Muscle of leg (tissue), 11 donors: Measurements from ENCODE around the gene SDK2. TPM values are rescaled to one million over a fixed set of nuclear protein-coding genes. Genes with fewer than 3 reads are reported as not detected.
A peak's percentile ranks its signal among the peaks of the same experiment; 100 is the strongest.

ENCODE experiments used
- DNase-seq: peaks from one replicate; pipeline ENCODE4 v3.0.0; 2013
- H3K27ac ChIP-seq: one replicate; pipeline ENCODE4 v1.5.1; 2013; ENCODE audit warnings: mild to moderate bottlenecking, low read length, control low read depth
- H3K27me3 ChIP-seq: one replicate; pipeline ENCODE4 v1.6.1; 2013; ENCODE audit warnings: low read length; ENCODE audit not compliant: control insufficient read depth, insufficient read depth
- H3K36me3 ChIP-seq: one replicate; pipeline ENCODE4 v1.6.1; 2013; ENCODE audit warnings: low read length; ENCODE audit not compliant: control insufficient read depth, insufficient read depth
- H3K4me1 ChIP-seq: one replicate; pipeline ENCODE4 v1.6.1; 2013; ENCODE audit warnings: low read length; ENCODE audit not compliant: control insufficient read depth, insufficient read depth
- H3K4me3 ChIP-seq: one replicate; pipeline ENCODE4 v1.5.1; 2013; ENCODE audit warnings: low read length, control low read depth
- H3K9me3 ChIP-seq: replicated peaks from 2 replicates; pipeline ENCODE4 v1.6.1; 2013; ENCODE audit warnings: low read depth, low read length; ENCODE audit not compliant: control insufficient read depth
- WGBS: methylation state at CpG from one replicate; pipeline ENCODE4 v1.1.5; 2013; ENCODE audit warnings: missing lambda C conversion rate; ENCODE audit not compliant: insufficient coverage; 5-methylcytosine and 5-hydroxymethylcytosine counted together
- polyA plus RNA-seq, 8 donors: library from polyadenylated mRNA; unstranded; fragments of 120-200 nt; gene quantifications; one replicate each; pipeline versions ENCODE4 v1.2.1 to v1.2.3, GENCODE V29; 2013; ENCODE audit warnings: inconsistent platforms in 1 of 8, low replicate concordance in 1 of 8; ENCODE audit not compliant: insufficient read length in 8 of 8, insufficient read depth in 1 of 8
- total RNA-seq: library from RNA; stranded (reverse); fragments of 120-200 nt; gene quantifications from one replicate; pipeline ENCODE4 v1.2.4, GENCODE V29; 2013

SDK2 gene
- total and polyA plus RNA-seq, 9 donors: 18.2 to 40.6 (median 25.8) TPM

DNA sequence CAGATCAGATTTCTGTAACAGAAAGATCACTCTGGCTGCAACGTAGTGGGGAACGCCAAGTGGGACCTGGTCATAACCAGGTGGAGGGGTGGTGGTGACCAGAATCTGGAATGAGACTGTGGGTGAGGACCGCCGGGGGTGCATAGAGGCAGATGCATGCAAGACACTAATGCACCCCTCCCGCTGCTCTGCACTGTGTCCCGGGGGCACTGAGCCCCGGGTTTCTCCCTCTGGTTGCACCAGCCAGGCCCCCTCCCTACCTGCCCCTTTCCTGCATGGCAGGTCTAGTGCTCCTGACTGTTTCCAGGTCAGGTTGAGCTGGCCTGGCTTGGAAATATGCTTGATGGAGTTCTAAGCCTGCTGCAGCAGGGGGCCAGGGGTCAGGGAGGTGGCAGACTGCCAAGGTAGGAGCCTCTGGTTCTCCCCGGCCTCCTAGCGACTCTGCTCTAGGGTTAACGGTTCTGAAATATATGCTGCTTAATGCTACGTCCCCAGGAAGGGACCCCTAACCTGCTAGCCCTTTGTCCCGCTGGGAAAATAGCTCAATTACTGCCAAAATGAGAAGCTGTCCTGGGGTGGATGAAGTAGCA, 94.3 kb downstream of the SDK2 start:
- DNase-seq: no peak
- Histone ChIP-seq H3K9me3 (no peaks in the 10 kb centered on the region), H3K36me3 (no peaks in the 10 kb centered on the region), H3K4me3 (no peak overlapping the region), H3K27ac (no peak overlapping the region), H3K4me1 (peaks cover 38% of the 10 kb centered on the region), H3K27me3 (no peaks in the 10 kb centered on the region)
- 50% methylated on average over 9 of the region's 12 CpGs for WGBS

DNA sequence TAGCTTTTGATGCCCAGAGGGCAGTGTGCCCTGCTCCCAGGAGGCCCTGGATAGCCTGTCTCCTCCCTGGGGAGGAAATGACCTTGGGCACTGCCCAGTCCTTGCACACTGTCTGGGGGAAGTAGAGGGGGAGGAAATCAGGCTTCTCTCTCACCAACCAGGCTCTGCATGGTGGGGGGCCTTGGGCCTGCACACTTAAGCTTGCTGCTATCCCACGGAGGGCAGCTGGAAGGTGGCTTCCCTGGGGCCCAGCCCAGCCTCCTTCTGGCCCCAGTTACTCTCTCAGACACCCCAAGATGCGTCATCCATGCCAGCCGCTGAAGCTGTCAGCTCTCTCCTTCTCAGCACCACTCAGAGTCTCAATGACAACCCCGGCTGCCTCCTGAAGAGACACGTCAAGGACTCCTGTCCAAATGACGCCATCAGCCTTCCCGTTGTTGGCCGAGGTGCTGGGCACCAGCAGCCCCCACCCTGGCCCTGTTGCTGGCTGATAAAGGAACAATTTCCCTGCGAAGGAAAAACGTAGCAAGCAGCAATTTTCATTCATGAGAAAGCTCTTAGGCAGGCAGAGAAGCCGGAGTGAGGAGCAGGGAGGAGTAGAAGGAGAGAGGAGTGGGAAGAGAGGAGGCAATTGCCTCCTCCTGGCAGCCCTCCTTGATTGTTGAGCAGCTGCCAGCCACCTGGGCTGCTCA, 95.5 kb downstream of the SDK2 start:
- Histone ChIP-seq H3K27ac (no peak overlapping the region), H3K4me1 (peaks cover 38% of the 10 kb centered on the region), H3K27me3 (no peaks in the 10 kb centered on the region), H3K9me3 (no peaks in the 10 kb centered on the region), H3K36me3 (no peaks in the 10 kb centered on the region), H3K4me3 (no peak overlapping the region)
- 50% methylated on average over 10 of the region's 11 CpGs for WGBS
- no peak for DNase-seq

DNA sequence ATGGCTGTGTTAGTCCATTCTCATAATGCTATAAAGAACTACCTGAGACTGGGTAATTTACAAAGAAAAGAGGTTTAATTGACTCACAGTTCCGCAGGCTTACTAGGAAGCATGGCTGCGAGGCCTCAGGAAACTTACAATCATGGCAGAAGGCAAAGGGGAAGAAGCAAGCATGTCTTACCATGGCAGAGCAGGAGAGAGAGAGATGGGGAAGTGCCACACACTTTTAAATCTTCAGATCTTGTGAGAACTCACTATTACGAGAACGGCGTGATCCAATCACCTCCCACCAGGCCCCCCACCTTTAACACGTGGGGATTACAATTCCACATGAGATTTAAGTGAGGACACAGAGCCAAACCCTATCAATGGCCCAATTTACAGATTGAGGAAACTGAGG, 96.5 kb downstream of the SDK2 start:
- Histone ChIP-seq H3K4me3 (no peak overlapping the region), H3K36me3 (no peaks in the 10 kb centered on the region), H3K4me1 (peaks cover 37% of the 10 kb centered on the region), H3K27me3 (no peaks in the 10 kb centered on the region), H3K9me3 (no peaks in the 10 kb centered on the region), H3K27ac (no peak overlapping the region)
- 92% methylated on average over 2 of the region's 6 CpGs for WGBS
- DNase-seq: no peak

DNA sequence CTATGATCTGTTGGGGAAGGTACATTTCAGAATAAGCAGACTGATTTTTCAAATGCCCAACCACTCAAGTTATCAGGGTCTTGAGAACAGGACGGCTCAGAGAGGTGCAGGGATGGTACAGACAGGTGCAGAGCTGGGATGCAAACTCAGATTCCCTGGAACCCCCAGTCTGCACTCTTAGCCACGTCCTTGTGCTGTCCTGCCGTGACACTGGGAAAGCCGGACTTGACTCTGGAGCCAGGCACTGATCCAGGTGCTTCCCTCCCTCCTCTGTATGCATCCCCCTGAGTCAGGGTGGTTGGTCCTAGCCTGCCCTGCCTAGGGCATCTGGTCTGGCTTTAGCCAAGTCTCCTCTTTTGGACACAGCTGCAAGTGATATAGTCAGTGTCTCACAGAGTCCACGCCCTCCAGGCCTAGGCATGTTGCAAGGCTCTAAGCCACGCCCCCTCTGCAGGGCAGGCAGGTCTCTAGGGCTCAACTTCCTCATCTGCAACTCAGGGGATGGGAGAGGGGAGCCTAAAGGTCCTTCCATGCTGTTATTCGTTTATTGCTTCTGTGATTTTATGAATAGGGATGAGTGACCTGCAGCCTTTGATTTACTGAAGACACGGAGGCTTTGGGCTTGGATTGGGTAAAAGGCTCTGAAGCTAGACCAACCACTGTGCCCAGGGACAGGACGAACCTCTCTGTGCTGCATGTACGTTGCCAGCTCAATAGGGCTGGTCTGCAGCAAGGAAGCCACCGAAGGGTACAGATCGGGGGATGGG, 97.3 kb downstream of the SDK2 start:
- Histone ChIP-seq H3K4me1 (peaks cover 35% of the 10 kb centered on the region), H3K36me3 (no peaks in the 10 kb centered on the region), H3K27me3 (no peaks in the 10 kb centered on the region), H3K27ac (no peak overlapping the region), H3K4me3 (no peak overlapping the region), H3K9me3 (no peaks in the 10 kb centered on the region)
- peak; percentile 42 for DNase-seq
- 63% methylated on average over 10 of the region's 12 CpGs for WGBS

DNA sequence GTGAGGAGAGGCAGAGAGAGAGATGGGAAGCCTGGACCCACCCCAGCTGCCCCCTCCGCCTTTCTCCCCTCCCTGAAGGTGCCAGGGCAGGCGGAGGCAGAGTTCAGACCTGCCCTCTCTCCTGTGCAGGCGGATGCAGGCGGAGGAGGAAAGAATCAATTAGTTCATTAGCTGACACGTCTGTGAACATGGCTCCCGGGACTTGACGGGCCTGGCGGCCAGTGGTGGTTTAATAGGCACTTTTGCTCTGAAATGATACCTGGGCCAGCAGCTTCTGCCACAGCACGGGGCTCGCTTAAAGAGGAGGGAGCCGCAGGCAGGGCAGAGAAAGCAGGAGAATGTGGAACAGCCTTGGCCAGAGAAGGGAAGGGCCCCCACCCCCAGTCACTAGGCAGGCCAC, 98.1 kb downstream of the SDK2 start:
- WGBS: 71% methylated on average over 9 of the region's 11 CpGs
- H3K4me1 ChIP-seq: peaks cover 38% of the 10 kb centered on the region
- no peak overlapping the region for H3K27ac ChIP-seq
- H3K36me3 ChIP-seq: no peaks in the 10 kb centered on the region
- H3K4me3 ChIP-seq: no peak overlapping the region
- no peaks in the 10 kb centered on the region for H3K27me3 ChIP-seq
- no peak for DNase-seq
- H3K9me3 ChIP-seq: no peaks in the 10 kb centered on the region

DNA sequence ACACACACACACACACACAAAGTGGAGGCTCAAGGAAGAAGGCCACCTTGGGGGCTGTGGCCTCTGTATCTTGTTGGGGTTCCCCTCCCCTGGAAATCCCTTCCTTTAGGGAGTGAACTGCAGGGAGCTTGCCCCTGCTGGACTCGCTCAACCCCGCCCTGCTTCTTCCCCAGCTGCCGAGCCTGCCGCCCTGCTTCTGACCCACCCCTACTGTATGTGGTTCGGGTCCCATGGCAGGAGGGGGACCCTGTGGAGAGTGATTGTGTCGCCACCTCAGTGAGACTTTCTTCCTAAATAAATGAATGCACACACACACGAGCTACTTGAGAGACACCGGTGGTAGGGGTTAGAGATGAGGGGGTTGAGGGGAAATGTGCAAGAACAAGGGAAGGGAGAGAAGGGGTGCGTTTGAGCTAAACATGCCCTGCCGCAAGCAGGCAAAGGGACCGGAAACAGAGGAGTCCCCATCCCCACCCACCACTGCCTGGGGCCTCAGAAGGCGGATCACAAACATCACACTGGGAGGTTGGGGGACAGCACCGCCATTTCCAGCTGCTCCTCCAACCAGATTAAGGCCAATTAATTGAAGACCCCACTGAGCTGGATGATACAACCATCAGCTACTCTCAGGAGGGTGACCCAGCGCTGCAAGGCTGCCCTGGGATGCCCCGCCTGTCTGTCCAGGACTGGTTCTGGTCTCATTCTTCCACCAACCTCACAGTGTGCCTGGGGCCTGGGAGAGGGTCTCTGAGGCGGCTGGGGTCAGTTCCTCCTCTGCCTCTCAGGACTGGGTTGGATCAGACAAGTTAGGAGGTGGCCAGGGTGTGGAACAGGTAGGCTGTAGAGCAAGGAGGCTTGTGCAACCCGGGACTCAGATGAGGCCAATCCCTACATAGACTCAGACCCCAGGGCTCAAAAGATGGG, 98.9 kb downstream of the SDK2 start:
- peaks cover 39% of the 10 kb centered on the region for H3K4me1 ChIP-seq
- no peaks in the 10 kb centered on the region for H3K27me3 ChIP-seq
- WGBS: 71% methylated on average over 1 of the region's 17 CpGs
- H3K27ac ChIP-seq: no peak overlapping the region
- no peaks in the 10 kb centered on the region for H3K9me3 ChIP-seq
- H3K36me3 ChIP-seq: no peaks in the 10 kb centered on the region
- no peak overlapping the region for H3K4me3 ChIP-seq
- no peak for DNase-seq

DNA sequence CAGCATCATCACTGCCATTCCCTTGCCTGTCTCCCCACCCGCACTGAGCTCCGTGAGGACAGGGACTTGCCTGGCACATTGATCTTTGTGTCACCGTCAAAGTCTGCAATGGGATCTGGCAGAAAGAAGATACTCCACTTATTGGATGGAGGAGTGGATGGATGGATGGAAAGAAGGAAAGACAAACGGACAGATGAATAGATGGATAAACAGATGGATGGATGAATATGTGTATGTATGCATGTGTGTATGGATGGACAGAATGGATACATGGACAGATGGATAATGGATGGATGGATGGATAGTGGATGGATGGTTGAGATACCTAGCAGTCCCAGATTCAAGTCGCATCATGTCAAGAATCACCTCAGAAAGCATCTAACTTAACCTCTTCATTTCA, 99.9 kb downstream of the SDK2 start:
- H3K27me3 ChIP-seq: no peaks in the 10 kb centered on the region
- no peak overlapping the region for H3K4me3 ChIP-seq
- 84% methylated on average over 3 of the region's 5 CpGs for WGBS
- H3K9me3 ChIP-seq: no peaks in the 10 kb centered on the region
- no peaks in the 10 kb centered on the region for H3K36me3 ChIP-seq
- no peak for DNase-seq
- H3K27ac ChIP-seq: no peak overlapping the region
- H3K4me1 ChIP-seq: peaks cover 31% of the 10 kb centered on the region

DNA sequence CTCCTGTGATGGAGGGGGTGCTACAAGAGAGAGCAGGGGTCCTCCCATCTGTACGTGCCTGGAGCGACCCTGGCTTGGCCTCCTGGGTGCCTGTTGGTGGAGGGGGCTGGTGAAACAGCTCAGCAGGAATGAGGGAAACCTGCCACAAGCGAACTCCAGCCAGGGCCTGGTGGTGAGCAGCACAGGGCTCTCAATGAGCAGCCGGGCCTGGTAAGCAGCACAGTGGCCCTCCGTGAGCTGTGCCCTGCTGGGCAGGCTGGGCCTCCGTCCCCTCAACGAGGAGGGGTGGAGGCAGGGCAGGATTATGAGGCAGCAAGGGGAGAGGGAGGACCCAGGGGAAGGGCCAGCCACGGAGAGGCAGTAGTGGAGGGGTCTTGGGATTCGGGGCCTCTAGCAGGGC, 101.9 kb downstream of the SDK2 start:
- 52% methylated on average over 6 of the region's 9 CpGs for WGBS
- Histone ChIP-seq H3K9me3 (no peaks in the 10 kb centered on the region), H3K27me3 (no peaks in the 10 kb centered on the region), H3K4me1 (peaks cover 19% of the 10 kb centered on the region), H3K4me3 (no peak overlapping the region), H3K27ac (no peak overlapping the region), H3K36me3 (no peaks in the 10 kb centered on the region)
- DNase-seq: no peak

DNA sequence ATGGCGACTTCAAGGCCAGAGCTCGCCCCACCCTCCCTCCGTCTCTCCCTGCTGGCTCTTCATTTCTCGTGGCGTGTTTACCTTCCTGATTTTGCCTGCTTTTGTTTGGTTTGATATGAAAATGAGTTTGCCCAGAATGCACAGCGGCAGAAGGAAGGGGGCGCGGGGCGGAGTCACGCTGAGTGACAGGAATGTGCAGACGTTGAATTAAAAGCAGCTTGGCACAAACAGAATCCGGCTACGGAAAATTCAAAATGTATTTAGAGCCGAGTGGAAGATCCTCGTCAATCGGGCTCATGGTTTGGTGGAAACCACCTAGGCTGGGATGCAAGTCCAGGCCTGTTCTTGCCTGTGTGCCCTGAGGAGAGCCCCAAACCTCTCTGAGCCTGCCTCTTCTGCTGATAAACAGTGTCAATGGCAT, 102.7 kb downstream of the SDK2 start:
- DNase-seq: no peak
- H3K4me3 ChIP-seq: no peak overlapping the region
- H3K27ac ChIP-seq: no peak overlapping the region
- no peaks in the 10 kb centered on the region for H3K9me3 ChIP-seq
- WGBS: 79% methylated on average over 12 of the region's 16 CpGs
- no peaks in the 10 kb centered on the region for H3K27me3 ChIP-seq
- H3K36me3 ChIP-seq: no peaks in the 10 kb centered on the region
- peaks cover 18% of the 10 kb centered on the region for H3K4me1 ChIP-seq
